Transverse colon (tissue), 4 donors: ENCODE data around the gene PCBP3. TPM values are rescaled to one million over a fixed set of nuclear protein-coding genes. Genes with fewer than 3 reads are reported as not detected.

Experiments used
- DNase-seq: peaks from one replicate; pipeline ENCODE4 v3.0.0-alpha.2; 2019
- H3K27ac ChIP-seq, 4 donors: fragments of 200-600 bp; sonication (generic); 2 replicates each; pipeline ENCODE4 v1.5.1; 2016 to 2018; ENCODE audit warnings: inconsistent platforms in 4 of 4
- H3K27me3 ChIP-seq: fragments of 200-600 bp; sonication (generic); 2 replicates; pipeline ENCODE4 v1.5.1; 2017; ENCODE audit warnings: inconsistent platforms
- H3K36me3 ChIP-seq, 4 donors: fragments of 200-600 bp; sonication (generic); 2 replicates each; pipeline ENCODE4 v1.5.1; 2017 to 2019; ENCODE audit warnings: inconsistent platforms in 4 of 4
- H3K4me1 ChIP-seq, 4 donors: fragments of 200-600 bp; sonication (generic); 2 replicates each; pipeline ENCODE4 v1.5.1; 2017 to 2020; ENCODE audit warnings: inconsistent platforms in 4 of 4
- H3K4me3 ChIP-seq, 4 donors: fragments of 200-600 bp; sonication (generic); 1 replicate in 1 of 4; 2 replicates in 3 of 4; pipeline versions ENCODE4 v1.5.1 to v1.6.1; 2017 to 2019; ENCODE audit warnings: inconsistent platforms in 4 of 4
- H3K9me3 ChIP-seq, 2 donors: fragments of 200-600 bp; sonication (generic); 2 replicates each; pipeline ENCODE4 v1.5.1; 2017 to 2019; ENCODE audit warnings: inconsistent platforms in 2 of 2
- EP300 ChIP-seq: sonication (generic); formaldehyde crosslinking; IDR thresholded peaks from one replicate; pipeline ENCODE4 v1.6.1; 2017; ENCODE audit warnings: antibody characterized with exemption, low read depth
- POLR2A ChIP-seq: fragments of 450-650 bp; IDR thresholded peaks from one replicate; pipeline ENCODE4 v1.6.1; 2016; ENCODE audit warnings: antibody characterized with exemption, mild to moderate bottlenecking, moderate library complexity
- POLR2AphosphoS5 ChIP-seq, 3 donors: sonication (generic); formaldehyde crosslinking; IDR thresholded peaks; one replicate each; pipeline ENCODE4 v1.6.1; 2016; ENCODE audit warnings: antibody characterized with exemption in 3 of 3
- WGBS, 2 donors: methylation state at CpG; one replicate each; pipeline ENCODE4 v1.1.5; 2018; ENCODE audit warnings: low coverage in 1 of 2; 5-methylcytosine and 5-hydroxymethylcytosine counted together
- in situ Hi-C, 4 donors: fragments of 200-750 bp; cut with MboI; loops; one replicate each; pipeline versions ENCODE4 v1.15.0 to v1.15.1; 2017; ENCODE audit warnings: low sequenced_read_pairs in 3 of 4, low pct_ligation_motif_present in 1 of 4, low pct_unique_long_range_greater_than_20kb in 1 of 4
- intact Hi-C: fragments of 100-400 bp; cut with DNase I; formaldehyde crosslinking; loops from one replicate; pipeline ENCODE4 v1.15.1; 2023; ENCODE audit warnings: low total_unique reads
- total RNA-seq, 4 donors: library from RNA; depleted of rRNA; stranded (reverse); fragments of >200 nt; gene quantifications; one replicate each; pipeline ENCODE4 v1.1.0, GENCODE V29; 2016
- TF ChIP-seq, protein P1 (sequence below), 5 experiments: fragments of 200-600 bp in 3 of 5; fragments of 450-650 bp in 2 of 5; sonication (generic) in 3 of 5; IDR thresholded peaks; 1 replicate in 2 of 5; 2 replicates in 3 of 5; pipeline ENCODE4 v1.5.1; 2016 to 2017; ENCODE audit warnings: antibody characterized with exemption in 5 of 5, inconsistent platforms in 3 of 5, mild to moderate bottlenecking in 2 of 5, moderate library complexity in 1 of 5

PCBP3 gene
- total RNA-seq, 4 donors from 2014 or later = 0.80 to 7.8 (median 5.3) TPM

DNA sequence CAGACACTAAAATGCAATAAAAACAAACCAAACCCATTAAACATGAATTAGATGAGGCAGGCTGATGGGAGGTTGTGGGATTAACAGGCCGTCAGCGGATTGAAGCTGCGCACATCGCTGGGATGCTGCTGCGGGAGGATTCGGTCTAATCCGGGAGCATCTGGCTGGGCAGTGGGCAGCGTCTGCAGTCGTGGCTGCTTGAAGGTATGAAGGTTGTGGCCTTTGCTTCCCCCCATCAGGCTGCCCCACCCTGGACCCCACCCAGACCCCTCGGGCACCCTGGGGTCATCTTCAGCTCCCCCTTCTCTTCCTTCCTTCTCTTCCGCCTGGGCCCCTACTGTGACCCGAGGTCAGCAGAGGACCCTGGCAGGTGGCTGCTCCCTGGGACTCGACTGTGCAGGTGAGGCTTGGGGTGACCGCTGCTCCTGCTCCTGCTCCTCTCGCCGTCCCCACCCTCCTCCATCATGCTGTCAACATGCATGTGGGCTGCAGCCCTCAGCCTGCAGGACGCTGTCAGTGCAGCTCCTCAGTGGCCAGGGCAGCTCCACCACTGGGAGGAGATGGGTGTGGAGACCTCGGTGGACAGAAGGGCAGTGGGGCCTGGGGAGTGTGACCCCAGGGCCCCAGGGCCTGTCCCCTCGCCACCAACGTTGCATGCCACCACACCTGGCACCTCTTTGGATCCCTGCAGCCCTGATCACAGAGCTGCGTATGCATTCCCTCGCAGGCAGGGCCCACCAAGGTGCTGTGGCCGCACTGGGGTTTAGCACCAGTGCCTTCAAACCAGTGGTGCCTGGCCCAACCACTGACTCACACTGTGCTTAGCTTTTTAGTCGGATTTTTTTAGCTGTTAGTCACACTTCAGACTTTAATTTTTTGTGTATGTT is 225.8 kb downstream of the PCBP3 start:
- no peaks in the 10 kb centered on the region for H3K9me3 ChIP-seq
- intact Hi-C loops (no loop called here), in situ Hi-C loops (no loop called here)
- 64 to 73% methylated on average over 4 to 24 of the region's 24 CpGs for WGBS, 2 donors
- no peaks in the 10 kb centered on the region for H3K36me3 ChIP-seq
- DNase-seq = no peak
- H3K4me1 ChIP-seq = no peaks in the 10 kb centered on the region
- H3K27me3 ChIP-seq = no peaks in the 10 kb centered on the region
- H3K27ac ChIP-seq = no peak overlapping the region
- no peak overlapping the region for H3K4me3 ChIP-seq
- TF ChIP-seq EP300 (no peak), POLR2A (no peak), POLR2AphosphoS5 (IDR thresholded peaks at IDR 0.05) (no peak)
- TF ChIP-seq, protein P1, sequence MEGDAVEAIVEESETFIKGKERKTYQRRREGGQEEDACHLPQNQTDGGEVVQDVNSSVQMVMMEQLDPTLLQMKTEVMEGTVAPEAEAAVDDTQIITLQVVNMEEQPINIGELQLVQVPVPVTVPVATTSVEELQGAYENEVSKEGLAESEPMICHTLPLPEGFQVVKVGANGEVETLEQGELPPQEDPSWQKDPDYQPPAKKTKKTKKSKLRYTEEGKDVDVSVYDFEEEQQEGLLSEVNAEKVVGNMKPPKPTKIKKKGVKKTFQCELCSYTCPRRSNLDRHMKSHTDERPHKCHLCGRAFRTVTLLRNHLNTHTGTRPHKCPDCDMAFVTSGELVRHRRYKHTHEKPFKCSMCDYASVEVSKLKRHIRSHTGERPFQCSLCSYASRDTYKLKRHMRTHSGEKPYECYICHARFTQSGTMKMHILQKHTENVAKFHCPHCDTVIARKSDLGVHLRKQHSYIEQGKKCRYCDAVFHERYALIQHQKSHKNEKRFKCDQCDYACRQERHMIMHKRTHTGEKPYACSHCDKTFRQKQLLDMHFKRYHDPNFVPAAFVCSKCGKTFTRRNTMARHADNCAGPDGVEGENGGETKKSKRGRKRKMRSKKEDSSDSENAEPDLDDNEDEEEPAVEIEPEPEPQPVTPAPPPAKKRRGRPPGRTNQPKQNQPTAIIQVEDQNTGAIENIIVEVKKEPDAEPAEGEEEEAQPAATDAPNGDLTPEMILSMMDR (IDR thresholded peaks at IDR 0.05) = no peak

DNA sequence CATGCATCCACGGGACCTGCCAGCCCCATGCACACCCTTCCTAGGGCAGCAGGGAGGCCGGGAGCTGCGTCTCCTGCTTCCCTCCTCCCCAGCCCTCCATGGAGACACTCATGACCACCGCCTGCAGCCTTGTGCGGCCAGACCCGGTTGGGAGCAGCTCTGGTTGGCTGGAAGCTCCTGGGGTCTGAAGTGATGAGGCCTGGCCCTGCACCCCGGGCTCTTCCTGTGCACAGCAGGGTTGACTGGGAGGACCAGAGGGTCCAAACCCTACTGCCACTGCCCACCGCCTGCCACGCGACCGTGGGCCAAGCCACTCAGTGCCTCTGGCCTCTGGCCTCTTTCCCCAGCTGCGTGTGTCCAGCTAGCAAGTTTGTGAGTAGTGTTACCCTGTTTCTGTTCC is 226.9 kb downstream of the PCBP3 start:
- TF ChIP-seq EP300 = no peak
- TF ChIP-seq, protein P1 (IDR thresholded peaks at IDR 0.05) = no peak
- no peak for TF ChIP-seq POLR2A
- Histone ChIP-seq H3K4me3 (no peak overlapping the region), H3K27me3 (no peaks in the 10 kb centered on the region), H3K9me3 (no peaks in the 10 kb centered on the region), H3K27ac (no peak overlapping the region), H3K4me1 (peaks cover 0 to 5% (median 0%) of the 10 kb centered on the region in 4 donors), H3K36me3 (no peaks in the 10 kb centered on the region)
- DNase-seq = no peak
- in situ Hi-C loops = no loop called here
- intact Hi-C loops = no loop called here
- 88% methylated on average over 12 of the region's 12 CpGs; no CpG with 5 or more reads in 1 of the 2 donors for WGBS, 2 donors

DNA sequence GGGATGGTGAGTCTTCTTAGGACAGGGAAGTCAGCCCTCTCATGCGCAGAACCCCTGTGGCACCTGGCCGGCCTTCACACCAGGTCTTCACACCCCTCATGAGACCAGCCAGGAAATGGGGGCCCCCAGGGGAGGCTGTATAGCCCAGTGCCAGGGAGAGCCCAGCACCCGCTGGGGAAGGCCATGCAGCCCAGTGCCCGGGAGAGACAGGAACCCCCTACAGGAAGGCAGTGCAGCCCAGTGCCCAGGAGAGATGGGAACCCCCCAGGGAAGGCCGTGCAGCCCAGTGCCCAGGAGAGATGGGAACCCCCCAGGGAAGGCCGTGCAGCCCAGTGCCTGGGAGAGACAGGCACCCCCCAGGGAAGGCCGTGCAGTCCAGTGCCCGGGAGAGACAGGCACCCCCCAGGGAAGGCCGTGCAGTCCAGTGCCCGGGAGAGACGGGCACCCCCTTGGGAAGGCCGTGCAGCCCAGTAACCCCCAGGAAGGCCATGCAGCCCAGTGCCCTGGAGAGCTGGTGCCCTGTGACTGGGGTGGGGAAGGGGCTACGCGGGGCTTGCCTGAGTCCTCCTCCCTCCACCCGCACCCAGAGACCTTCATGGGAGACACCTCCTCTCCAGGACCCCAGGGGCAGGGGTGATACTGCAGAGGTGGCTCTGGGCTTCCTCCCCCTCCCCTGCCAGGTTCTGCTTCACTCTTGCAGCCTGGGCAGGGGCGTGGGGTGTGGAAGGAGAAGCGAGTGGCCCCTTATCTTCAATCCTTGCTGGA is 227.5 kb downstream of the PCBP3 start:
- 88% methylated on average over 11 of the region's 17 CpGs; no CpG with 5 or more reads in 1 of the 2 donors for WGBS, 2 donors
- in situ Hi-C loops = no loop called here
- peaks cover 0 to 5% (median 0%) of the 10 kb centered on the region in 4 donors for H3K4me1 ChIP-seq
- TF ChIP-seq EP300 (no peak), POLR2AphosphoS5 (IDR thresholded peaks at IDR 0.05) (no peak), POLR2A (no peak)
- TF ChIP-seq, protein P1 (IDR thresholded peaks at IDR 0.05) = no peak
- H3K27ac ChIP-seq = no peak overlapping the region
- H3K36me3 ChIP-seq = no peaks in the 10 kb centered on the region
- intact Hi-C loops = no loop called here
- H3K4me3 ChIP-seq = no peak overlapping the region
- H3K27me3 ChIP-seq = no peaks in the 10 kb centered on the region
- no peak for DNase-seq
- no peaks in the 10 kb centered on the region for H3K9me3 ChIP-seq

DNA sequence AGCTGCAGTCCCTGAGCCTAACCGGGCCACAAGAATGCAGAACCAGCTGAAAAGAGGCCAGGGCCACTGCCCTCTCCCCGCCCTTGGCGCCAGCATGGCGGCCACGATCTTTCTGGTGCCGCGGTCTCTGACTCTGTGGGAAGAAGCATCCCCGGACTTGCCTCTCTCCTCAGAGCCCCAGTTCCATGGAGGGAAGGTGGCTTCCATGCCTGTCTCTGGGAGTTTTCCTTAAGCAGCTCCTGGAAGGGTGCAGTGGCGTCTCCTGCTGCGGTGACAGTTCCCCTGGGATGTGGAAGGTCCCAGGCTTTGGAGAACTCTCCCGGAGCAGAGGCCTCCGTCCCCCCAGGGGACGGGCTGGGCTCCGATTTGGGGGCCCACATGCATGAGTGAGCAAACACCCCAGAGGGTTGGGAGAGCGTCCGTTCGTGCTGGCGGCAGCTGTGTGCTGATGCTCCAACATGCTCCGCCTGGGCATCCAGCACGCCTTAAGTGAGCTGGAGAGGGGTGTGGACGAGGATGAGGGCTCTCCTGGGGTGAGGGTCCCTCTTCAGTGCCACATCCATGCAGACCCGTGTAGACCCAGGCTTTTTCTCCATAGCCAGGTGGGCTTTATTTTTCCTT is 228.2 kb downstream of the PCBP3 start:
- intact Hi-C loops = no loop called here
- Histone ChIP-seq H3K4me3 (no peak overlapping the region), H3K9me3 (no peaks in the 10 kb centered on the region), H3K4me1 (peaks cover 0 to 5% (median 0%) of the 10 kb centered on the region in 4 donors), H3K27me3 (no peaks in the 10 kb centered on the region), H3K27ac (no peak overlapping the region), H3K36me3 (no peaks in the 10 kb centered on the region)
- in situ Hi-C loops = no loop called here
- no peak for TF ChIP-seq EP300
- TF ChIP-seq, protein P1 (IDR thresholded peaks at IDR 0.05) = no peak
- 83% methylated on average over 21 of the region's 22 CpGs; no CpG with 5 or more reads in 1 of the 2 donors for WGBS, 2 donors
- no peak for DNase-seq
